Measurements from ENCODE around the gene CCDC57. TPM values are rescaled to one million over a fixed set of nuclear protein-coding genes. Genes with fewer than 3 reads are reported as not detected.

Gene CCDC57
- total RNA-seq, 1 donor from 2014 or later = 40.7 TPM

DNA sequence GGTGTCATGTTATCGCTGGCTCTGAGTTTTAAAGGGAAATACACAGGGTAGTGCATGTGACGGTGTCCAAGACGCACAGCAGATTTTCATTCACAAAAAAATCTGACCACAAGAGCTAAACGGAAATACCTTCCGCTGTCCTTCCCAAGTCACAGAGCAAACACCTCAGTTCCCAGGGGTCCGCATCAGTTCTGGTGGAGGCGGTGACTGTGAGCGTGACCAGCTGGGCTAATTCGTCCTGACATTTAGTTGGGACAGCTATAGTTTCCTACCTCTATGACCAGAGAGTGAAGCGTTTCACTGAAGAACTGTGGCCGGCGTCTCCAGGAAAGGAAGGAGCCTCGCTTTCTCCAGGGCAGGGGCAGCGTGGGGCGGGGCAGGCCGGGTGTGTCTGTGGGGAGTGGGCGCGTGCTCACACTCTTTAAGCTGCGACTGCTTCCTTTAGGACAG, 104.1 kb downstream of the CCDC57 start:
- no peaks in the 10 kb centered on the region for H3K36me3 Mint-ChIP-seq (ENCODE audit: unreplicated experiment)
- H3K27ac Mint-ChIP-seq (ENCODE audit: unreplicated experiment) = peak overlapping the region; percentile 43
- H3K4me3 Mint-ChIP-seq (ENCODE audit: unreplicated experiment) = no peak overlapping the region
- TF ChIP-seq, protein P1, sequence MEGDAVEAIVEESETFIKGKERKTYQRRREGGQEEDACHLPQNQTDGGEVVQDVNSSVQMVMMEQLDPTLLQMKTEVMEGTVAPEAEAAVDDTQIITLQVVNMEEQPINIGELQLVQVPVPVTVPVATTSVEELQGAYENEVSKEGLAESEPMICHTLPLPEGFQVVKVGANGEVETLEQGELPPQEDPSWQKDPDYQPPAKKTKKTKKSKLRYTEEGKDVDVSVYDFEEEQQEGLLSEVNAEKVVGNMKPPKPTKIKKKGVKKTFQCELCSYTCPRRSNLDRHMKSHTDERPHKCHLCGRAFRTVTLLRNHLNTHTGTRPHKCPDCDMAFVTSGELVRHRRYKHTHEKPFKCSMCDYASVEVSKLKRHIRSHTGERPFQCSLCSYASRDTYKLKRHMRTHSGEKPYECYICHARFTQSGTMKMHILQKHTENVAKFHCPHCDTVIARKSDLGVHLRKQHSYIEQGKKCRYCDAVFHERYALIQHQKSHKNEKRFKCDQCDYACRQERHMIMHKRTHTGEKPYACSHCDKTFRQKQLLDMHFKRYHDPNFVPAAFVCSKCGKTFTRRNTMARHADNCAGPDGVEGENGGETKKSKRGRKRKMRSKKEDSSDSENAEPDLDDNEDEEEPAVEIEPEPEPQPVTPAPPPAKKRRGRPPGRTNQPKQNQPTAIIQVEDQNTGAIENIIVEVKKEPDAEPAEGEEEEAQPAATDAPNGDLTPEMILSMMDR (IDR thresholded peaks at IDR 0.05; ENCODE audit: partially characterized antibody, unreplicated experiment) = no peak
- peaks cover 4% of the 10 kb centered on the region for H3K27me3 Mint-ChIP-seq (ENCODE audit: unreplicated experiment)
- H3K4me1 Mint-ChIP-seq (ENCODE audit: low read depth, unreplicated experiment) = peaks cover 17% of the 10 kb centered on the region
- H3K9me3 Mint-ChIP-seq (ENCODE audit: unreplicated experiment) = peaks cover 12% of the 10 kb centered on the region
- DNase-seq = peak; percentile 16

DNA sequence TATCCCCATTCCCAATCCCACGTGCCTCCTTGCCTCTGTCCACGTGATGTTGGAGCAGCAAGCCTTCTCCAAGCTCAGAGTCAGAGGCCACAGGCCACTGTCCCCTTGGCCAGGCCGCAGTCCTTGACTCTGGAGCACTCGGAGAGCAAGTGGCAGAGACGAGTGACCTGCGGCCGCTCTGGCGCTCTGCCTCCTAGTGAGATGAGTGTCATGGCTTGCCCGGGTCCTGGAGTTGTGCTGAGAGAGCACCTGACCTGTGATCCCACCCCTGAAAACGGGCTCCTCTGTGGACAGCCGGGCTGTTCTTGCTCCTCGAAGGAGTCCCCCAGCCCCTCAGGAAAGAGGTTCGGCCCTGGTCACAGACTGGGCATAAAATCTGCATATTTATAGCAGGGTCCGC, 104.6 kb downstream of the CCDC57 start:
- peaks cover 17% of the 10 kb centered on the region for H3K4me1 Mint-ChIP-seq (ENCODE audit: low read depth, unreplicated experiment)
- peaks cover 4% of the 10 kb centered on the region for H3K27me3 Mint-ChIP-seq (ENCODE audit: unreplicated experiment)
- no peak overlapping the region for H3K27ac Mint-ChIP-seq (ENCODE audit: unreplicated experiment)
- peaks cover 12% of the 10 kb centered on the region for H3K9me3 Mint-ChIP-seq (ENCODE audit: unreplicated experiment)
- H3K36me3 Mint-ChIP-seq (ENCODE audit: unreplicated experiment) = no peaks in the 10 kb centered on the region
- TF ChIP-seq, protein P1 (IDR thresholded peaks at IDR 0.05; ENCODE audit: partially characterized antibody, unreplicated experiment) = no peak
- no peak overlapping the region for H3K4me3 Mint-ChIP-seq (ENCODE audit: unreplicated experiment)
- peak; percentile 16 for DNase-seq

DNA sequence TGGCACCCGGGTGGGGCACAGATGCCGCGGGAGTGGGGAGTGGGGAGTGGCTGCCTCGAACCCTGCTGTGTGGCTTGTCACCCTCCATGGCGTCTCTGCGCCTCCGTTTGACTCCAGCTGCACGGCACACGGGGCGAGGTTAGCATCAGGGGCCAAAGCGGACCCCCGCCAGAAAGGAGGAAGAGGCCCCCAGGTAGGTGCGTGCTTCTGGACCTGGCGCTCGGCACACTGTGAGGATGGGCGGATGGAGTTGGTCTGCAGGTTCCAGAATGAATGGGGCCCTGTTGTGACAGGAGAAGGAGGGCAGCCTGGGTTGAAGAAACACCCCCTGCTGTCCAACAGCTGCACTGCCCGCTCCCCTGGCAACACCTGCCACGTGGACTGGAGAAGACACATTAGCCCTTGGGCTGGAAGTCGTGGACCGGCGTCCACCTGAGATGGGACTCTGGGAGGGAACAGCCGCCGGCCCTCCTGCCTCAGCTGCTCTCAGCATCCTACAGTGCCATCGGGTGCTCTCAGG, 105.2 kb downstream of the CCDC57 start:
- H3K4me1 Mint-ChIP-seq (ENCODE audit: low read depth, unreplicated experiment) = peaks cover 17% of the 10 kb centered on the region
- TF ChIP-seq, protein P1 (IDR thresholded peaks at IDR 0.05; ENCODE audit: partially characterized antibody, unreplicated experiment) = no peak
- peaks cover 14% of the 10 kb centered on the region for H3K9me3 Mint-ChIP-seq (ENCODE audit: unreplicated experiment)
- H3K27me3 Mint-ChIP-seq (ENCODE audit: unreplicated experiment) = peaks cover 5% of the 10 kb centered on the region
- no peak overlapping the region for H3K4me3 Mint-ChIP-seq (ENCODE audit: unreplicated experiment)
- H3K36me3 Mint-ChIP-seq (ENCODE audit: unreplicated experiment) = no peaks in the 10 kb centered on the region
- no peak overlapping the region for H3K27ac Mint-ChIP-seq (ENCODE audit: unreplicated experiment)
- DNase-seq = peak; percentile 22

DNA sequence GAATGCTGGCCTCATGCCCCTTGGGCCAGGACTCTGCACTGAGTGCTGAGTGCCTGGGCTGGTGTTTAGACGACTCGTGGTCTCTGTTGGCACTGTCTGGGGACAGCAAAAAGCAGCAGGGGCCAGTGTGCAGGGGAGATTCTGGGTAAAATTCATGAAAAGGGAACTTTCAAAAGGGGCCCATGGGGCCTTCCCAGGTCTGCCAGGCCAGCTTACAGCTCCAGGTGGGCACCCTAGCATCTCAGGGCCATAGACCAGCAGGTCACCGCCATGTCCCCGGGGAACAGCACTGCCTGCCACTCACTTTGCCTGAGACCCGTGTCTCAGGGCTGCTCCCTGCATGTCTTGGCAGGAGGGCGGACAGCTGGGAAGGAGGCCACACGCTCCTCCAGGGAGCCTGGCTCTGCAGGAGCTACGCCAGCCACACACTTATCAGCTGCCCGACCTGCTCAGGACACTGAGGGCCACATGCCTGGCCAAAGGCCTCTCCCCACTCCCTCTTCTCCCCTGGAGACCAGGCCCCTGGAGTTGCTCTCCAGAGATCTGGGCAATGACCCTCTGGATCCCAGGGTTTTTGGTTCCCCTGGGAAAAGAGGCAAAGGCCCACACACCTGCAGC, 105.8 kb downstream of the CCDC57 start:
- DNase-seq = peak; percentile 44
- H3K4me3 Mint-ChIP-seq (ENCODE audit: unreplicated experiment) = no peak overlapping the region
- H3K27ac Mint-ChIP-seq (ENCODE audit: unreplicated experiment) = peak overlapping the region; percentile 82
- peaks cover 7% of the 10 kb centered on the region for H3K27me3 Mint-ChIP-seq (ENCODE audit: unreplicated experiment)
- H3K9me3 Mint-ChIP-seq (ENCODE audit: unreplicated experiment) = peaks cover 14% of the 10 kb centered on the region
- TF ChIP-seq, protein P1 (IDR thresholded peaks at IDR 0.05; ENCODE audit: partially characterized antibody, unreplicated experiment) = no peak
- H3K4me1 Mint-ChIP-seq (ENCODE audit: low read depth, unreplicated experiment) = peaks cover 17% of the 10 kb centered on the region
- no peaks in the 10 kb centered on the region for H3K36me3 Mint-ChIP-seq (ENCODE audit: unreplicated experiment)
